GM12865 (cell line): ENCODE data around the gene PAWR.

Experiments
- DNase-seq: peaks from one replicate; pipeline ENCODE4 v3.0.0; 2010; ENCODE audit warnings: low read depth
- H3K4me3 ChIP-seq: 2 replicates; pipeline ENCODE4 v1.5.1; 2011; ENCODE audit warnings: mild to moderate bottlenecking, low read depth, low read length, control low read depth
- CTCF ChIP-seq: IDR thresholded peaks from 2 replicates; pipeline ENCODE4 v1.5.1; 2011; ENCODE audit warnings: low read length, control low read depth, low read depth, inconsistent platforms; ENCODE audit not compliant: insufficient read depth; ENCODE audit errors: missing control alignments

PAWR gene

GRCh38 chr12:79692860-79693577 lies 2.3 kb upstream of the PAWR start:
- no peak overlapping the region for H3K4me3 ChIP-seq
- TF ChIP-seq CTCF = no peak
- no peak for DNase-seq

- peak overlapping the region; percentile 55 for H3K4me3 ChIP-seq
- no peak for DNase-seq
- TF ChIP-seq CTCF = no peak
Observed at GRCh38 chr12:79691511-79692248, 916 bp upstream of the PAWR start.

GRCh38 chr12:79690142-79690637 lies 574 bp downstream of the PAWR start:
- peak; percentile 66 for DNase-seq
- no peak for TF ChIP-seq CTCF
- H3K4me3 ChIP-seq = peak overlapping the region; percentile 66

GRCh38 chr12:79689477-79690141 lies 1.2 kb downstream of the PAWR start:
- DNase-seq = peak; percentile 62
- peak overlapping the region; percentile 66 for H3K4me3 ChIP-seq
- TF ChIP-seq CTCF = no peak

GRCh38 chr12:79689061-79689476 lies 1.7 kb downstream of the PAWR start:
- no peak for DNase-seq
- H3K4me3 ChIP-seq = peak overlapping the region; percentile 66
- TF ChIP-seq CTCF = no peak

GRCh38 chr12:79688376-79689060 lies 2.2 kb downstream of the PAWR start:
- DNase-seq = peak; percentile 35
- peak overlapping the region; percentile 66 for H3K4me3 ChIP-seq
- no peak for TF ChIP-seq CTCF
